ENCODE results near the gene DOCK8. TPM values are rescaled to one million over a fixed set of nuclear protein-coding genes. Genes with fewer than 3 reads are reported as not detected.

DOCK8 gene
- total RNA-seq, 1 donor from 2014 or later: 0.22 TPM

DNA sequence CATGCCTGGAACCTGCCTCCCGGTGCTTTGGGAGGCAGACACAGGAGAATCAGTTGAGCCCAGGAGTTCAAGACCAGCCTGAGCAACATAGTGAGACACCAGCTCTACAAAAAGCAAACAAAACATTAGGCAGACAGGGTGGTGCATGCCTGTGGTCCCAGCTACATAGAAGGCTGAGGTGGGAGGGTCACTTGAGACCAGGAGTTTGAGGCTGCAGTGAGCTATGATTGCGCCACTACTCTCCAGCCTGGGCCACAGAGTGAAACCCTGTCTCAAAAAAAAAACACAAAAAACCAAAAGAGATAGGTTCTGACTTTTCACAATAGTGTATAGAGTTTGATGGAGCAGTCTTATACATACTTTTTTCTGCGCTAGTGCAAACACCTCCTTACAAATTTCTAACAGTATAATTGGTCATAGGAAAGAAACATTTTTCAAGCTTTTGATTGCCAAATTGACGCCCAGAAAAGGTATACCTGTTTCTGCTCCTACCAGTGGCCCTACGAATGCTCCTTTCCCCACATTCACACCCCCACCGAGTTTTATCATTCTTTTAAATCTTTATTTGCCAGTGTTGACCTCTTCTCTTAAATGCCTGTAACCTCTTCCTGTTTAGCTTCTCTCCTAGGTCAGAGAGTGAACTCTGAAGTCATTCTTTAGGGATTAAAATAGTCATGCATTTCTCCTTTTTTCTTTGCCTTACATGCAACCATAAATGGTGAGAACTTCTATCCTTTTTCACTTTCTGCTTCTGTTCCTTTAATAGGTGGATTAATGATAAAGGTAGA is 7.5 kb downstream of the DOCK8 start:
- H3K36me3 Mint-ChIP-seq (ENCODE audit: unreplicated experiment): no peaks in the 10 kb centered on the region
- no peaks in the 10 kb centered on the region for H3K4me1 Mint-ChIP-seq (ENCODE audit: low read depth, unreplicated experiment)
- no peak overlapping the region for H3K4me3 Mint-ChIP-seq (ENCODE audit: unreplicated experiment)
- no peaks in the 10 kb centered on the region for H3K9me3 Mint-ChIP-seq (ENCODE audit: unreplicated experiment)
- DNase-seq: no peak
- H3K27me3 Mint-ChIP-seq (ENCODE audit: unreplicated experiment): no peaks in the 10 kb centered on the region
- no peak for TF ChIP-seq CTCF (IDR thresholded peaks at IDR 0.05; ENCODE audit: partially characterized antibody, unreplicated experiment)
- no peak overlapping the region for H3K27ac Mint-ChIP-seq (ENCODE audit: unreplicated experiment)

- Mint-ChIP-seq H3K27ac (ENCODE audit: unreplicated experiment) (no peak overlapping the region), H3K4me1 (ENCODE audit: low read depth, unreplicated experiment) (no peaks in the 10 kb centered on the region), H3K36me3 (ENCODE audit: unreplicated experiment) (no peaks in the 10 kb centered on the region), H3K9me3 (ENCODE audit: unreplicated experiment) (no peaks in the 10 kb centered on the region), H3K27me3 (ENCODE audit: unreplicated experiment) (no peaks in the 10 kb centered on the region), H3K4me3 (ENCODE audit: unreplicated experiment) (no peak overlapping the region)
- TF ChIP-seq CTCF (IDR thresholded peaks at IDR 0.05; ENCODE audit: partially characterized antibody, unreplicated experiment): no peak
- DNase-seq: no peak
Measured at GRCh38 chr9:223152-223551, 8.5 kb downstream of the DOCK8 start.

DNA sequence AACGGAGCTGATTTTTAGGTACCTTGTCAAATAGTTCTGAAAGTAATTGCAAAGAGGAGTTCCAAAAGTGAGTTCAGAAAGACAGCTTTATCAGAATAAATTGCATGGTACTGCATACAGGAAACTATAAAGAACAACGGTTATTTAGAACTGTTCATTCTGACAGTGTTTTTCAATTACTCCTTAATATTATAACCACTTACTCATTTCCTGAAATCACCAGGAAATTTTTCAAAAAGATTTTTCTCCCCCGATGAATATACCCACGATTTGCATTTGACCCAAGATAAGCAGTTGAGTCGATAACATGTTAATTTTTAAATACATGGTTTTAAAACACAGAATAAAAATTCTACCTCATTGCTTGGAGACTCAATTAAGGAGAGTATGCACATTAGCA is 9.4 kb downstream of the DOCK8 start:
- Mint-ChIP-seq H3K36me3 (ENCODE audit: unreplicated experiment) (no peaks in the 10 kb centered on the region), H3K9me3 (ENCODE audit: unreplicated experiment) (no peaks in the 10 kb centered on the region), H3K4me1 (ENCODE audit: low read depth, unreplicated experiment) (no peaks in the 10 kb centered on the region), H3K4me3 (ENCODE audit: unreplicated experiment) (no peak overlapping the region), H3K27me3 (ENCODE audit: unreplicated experiment) (no peaks in the 10 kb centered on the region), H3K27ac (ENCODE audit: unreplicated experiment) (no peak overlapping the region)
- no peak for DNase-seq
- no peak for TF ChIP-seq CTCF (IDR thresholded peaks at IDR 0.05; ENCODE audit: partially characterized antibody, unreplicated experiment)

DNA sequence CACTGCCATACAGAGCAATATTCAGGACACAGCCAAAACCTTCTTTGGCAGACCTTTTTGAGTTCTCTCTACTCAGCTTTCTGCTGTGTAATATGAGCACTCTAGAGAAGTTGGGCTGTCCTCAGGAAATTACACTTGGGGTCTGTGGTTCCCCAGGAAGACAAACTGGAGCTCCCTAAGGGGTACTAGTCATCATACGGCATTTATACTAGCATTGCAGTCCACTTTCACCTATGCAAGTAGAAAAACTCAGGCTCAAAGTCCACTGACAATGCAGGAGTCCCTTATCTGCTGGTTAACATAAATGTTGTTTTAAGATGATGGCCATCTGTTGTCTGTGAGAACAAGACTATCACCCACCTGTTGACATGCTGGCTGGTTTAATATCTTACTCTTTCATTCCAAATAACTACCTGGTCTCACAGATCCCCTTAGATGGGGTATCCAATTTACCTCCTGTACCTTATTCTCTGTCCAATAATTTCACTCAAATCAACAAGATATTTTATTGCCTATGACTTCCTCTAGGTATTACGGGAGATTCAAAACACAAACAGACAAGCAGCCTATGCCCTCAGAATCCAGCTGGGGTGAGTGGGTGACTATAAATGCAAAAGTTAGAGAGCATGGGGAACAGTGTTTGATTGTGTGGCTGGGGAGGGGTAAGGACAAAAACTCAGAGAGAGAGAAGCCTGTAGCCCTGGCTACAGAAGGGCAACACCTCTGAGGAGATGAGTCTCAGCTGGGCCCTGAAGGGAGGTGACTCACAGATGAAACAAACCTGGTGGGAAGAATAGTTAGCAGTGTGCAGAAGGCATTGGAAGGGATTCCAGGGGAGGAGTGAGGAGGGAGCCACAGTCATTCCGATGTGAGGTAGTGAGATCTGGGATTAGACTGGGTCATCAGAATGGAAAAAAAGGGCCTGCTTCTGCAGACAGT is 10.2 kb downstream of the DOCK8 start:
- no peak overlapping the region for H3K27ac Mint-ChIP-seq (ENCODE audit: unreplicated experiment)
- H3K36me3 Mint-ChIP-seq (ENCODE audit: unreplicated experiment): no peaks in the 10 kb centered on the region
- TF ChIP-seq CTCF (IDR thresholded peaks at IDR 0.05; ENCODE audit: partially characterized antibody, unreplicated experiment): no peak
- H3K9me3 Mint-ChIP-seq (ENCODE audit: unreplicated experiment): no peaks in the 10 kb centered on the region
- no peak for DNase-seq
- no peaks in the 10 kb centered on the region for H3K27me3 Mint-ChIP-seq (ENCODE audit: unreplicated experiment)
- no peaks in the 10 kb centered on the region for H3K4me1 Mint-ChIP-seq (ENCODE audit: low read depth, unreplicated experiment)
- H3K4me3 Mint-ChIP-seq (ENCODE audit: unreplicated experiment): no peak overlapping the region

Measured in glutamatergic neuron (in vitro differentiated cells).